Keratinocyte (primary cell): ENCODE measurements around the gene DEPDC1B.

Source experiments
- CTCF ChIP-seq, 3 experiments: IDR thresholded peaks in 1 of 3; conservative IDR thresholded peaks in 1 of 3; optimal IDR thresholded peaks in 1 of 3; 2 replicates in 2 of 3; 3 replicates in 1 of 3; pipeline versions ENCODE3 to v1.5.1; 2011; ENCODE audit warnings: low read length in 3 of 3, mild to moderate bottlenecking in 3 of 3, moderate library complexity in 2 of 3, control low read depth in 1 of 3, inconsistent platforms in 1 of 3; ENCODE audit not compliant: insufficient read depth in 2 of 3; ENCODE audit errors: extremely low read depth in 1 of 3
- EZH2 ChIP-seq: IDR thresholded peaks from one replicate; pipeline ENCODE4 v1.6.1; 2012; ENCODE audit warnings: inconsistent platforms, mild to moderate bottlenecking, low read length, moderate library complexity

GRCh38 chr5:60648175-60648574 lies 51.8 kb downstream of the DEPDC1B start:
- TF ChIP-seq CTCF (optimal IDR thresholded peaks at IDR 0.05 in 1 of 3, IDR thresholded peaks at IDR 0.05 in 1 of 3, conservative IDR thresholded peaks at IDR 0.05 in 1 of 3; ENCODE audit: extremely low read depth in 1 of 3, insufficient read depth in 2 of 3, low read length in 3 of 3) (no peak), EZH2 (no peak)
